PC-9 (cell line): ENCODE measurements around the gene AASS.

Experiments
- EZH2 ChIP-seq: fragments of 200-600 bp; sonication (generic); IDR thresholded peaks from 2 replicates; pipeline ENCODE4 v1.8.0; 2017; ENCODE audit warnings: antibody characterized with exemption, low read depth
- TF ChIP-seq, protein P1 (sequence below): fragments of 200-600 bp; sonication (generic); conservative IDR thresholded peaks from 2 replicates; pipeline ENCODE4 v1.6.1; 2017; ENCODE audit warnings: mixed run types, antibody characterized with exemption, mild to moderate bottlenecking, moderate library complexity

DNA sequence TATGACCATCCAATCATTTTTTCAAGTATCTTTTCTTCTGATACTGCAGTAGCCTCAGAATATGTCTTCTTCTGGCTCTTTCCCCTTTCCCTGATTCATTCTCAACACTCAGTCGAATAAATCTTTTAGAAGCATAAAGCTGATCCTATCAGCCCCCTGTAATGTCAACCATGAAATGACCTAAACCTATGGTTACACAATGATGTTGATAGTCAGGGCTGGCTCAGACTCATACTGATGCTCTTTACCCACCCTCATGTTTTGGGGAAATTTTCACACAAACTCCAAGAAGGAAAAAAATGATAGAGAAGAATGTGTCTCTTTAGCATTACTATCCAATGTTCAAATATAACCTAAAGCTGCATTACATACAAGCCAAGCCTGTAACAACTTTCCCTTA lies 76.0 kb downstream of the AASS start:
- TF ChIP-seq, protein P1, sequence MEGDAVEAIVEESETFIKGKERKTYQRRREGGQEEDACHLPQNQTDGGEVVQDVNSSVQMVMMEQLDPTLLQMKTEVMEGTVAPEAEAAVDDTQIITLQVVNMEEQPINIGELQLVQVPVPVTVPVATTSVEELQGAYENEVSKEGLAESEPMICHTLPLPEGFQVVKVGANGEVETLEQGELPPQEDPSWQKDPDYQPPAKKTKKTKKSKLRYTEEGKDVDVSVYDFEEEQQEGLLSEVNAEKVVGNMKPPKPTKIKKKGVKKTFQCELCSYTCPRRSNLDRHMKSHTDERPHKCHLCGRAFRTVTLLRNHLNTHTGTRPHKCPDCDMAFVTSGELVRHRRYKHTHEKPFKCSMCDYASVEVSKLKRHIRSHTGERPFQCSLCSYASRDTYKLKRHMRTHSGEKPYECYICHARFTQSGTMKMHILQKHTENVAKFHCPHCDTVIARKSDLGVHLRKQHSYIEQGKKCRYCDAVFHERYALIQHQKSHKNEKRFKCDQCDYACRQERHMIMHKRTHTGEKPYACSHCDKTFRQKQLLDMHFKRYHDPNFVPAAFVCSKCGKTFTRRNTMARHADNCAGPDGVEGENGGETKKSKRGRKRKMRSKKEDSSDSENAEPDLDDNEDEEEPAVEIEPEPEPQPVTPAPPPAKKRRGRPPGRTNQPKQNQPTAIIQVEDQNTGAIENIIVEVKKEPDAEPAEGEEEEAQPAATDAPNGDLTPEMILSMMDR: no peak
- TF ChIP-seq EZH2: no peak
